HuH-7.5 (cell line): Measurements from ENCODE around the gene FAM219B.
"Not testable (repeated sequence)": the region's sequence is repeated elsewhere in the genome, so short reads cannot be mapped to it uniquely, and the experiment has no call there.

ENCODE experiments used
- DNase-seq: peaks from one replicate; pipeline ENCODE4 v3.0.0; 2011; ENCODE audit warnings: low spot score

The FAM219B gene

DNA sequence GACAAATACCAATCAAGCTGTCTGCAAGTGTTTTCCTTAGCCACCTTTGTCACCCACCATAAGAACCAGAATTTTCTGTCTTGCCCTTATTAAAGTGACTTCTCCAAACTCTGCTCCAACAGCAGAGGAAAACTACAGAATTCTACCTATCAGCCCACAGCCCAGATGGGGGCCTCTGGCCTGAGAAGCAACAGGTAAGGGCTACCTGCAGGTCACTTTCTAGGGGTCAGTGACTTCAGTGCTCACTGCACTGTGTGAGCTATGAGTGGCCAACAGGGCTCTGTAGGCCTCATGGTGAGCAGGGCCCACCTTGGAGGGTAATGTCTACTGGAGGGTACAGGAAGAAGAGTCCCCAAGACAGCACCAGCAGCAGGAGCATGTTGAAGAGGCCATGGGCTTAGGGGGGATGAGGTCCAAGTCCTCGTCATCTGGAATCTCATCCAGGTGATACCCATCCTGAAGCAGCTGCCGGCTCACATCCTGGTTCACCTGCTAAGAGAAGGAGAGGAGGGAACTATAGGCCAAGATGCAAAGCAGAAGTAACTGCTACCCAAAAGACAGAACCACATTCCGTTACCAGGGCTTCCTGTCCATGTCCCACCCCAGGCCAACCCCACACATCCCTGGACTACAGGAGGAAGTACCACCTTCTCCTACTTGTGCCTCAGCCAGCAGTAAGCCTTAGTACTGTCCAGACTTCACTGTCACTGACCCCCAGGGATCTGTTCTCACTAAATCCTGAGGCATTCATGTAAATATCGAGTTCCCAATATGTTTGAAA lies 4.2 kb downstream of the FAM219B start:
- no peak for DNase-seq

DNA sequence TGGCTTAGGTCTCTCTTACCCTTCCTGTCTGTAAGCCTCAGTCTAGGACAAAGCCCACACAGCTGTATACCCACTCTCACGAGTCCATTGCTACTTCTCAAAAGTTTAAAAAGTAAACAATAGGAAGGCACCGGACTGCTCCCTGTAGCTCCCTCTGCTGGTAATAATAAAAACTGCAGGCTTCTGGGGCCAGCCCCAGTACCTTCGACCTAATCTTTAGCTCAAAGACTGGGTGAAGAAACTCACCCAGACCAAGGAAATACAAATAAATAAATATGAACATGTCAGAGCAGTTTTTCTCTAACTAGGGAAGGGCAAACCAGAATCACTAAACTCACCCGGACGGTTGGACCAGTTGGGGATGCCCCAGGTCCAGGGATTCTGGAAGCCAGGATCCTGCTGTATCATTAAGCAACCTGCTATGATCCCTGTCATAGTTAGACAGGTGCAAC lies 5.0 kb downstream of the FAM219B start:
- DNase-seq, result peak; percentile 91

GRCh38 chr15:74897300-74897701 lies 9.3 kb downstream of the FAM219B start:
- DNase-seq, result no peak

DNA sequence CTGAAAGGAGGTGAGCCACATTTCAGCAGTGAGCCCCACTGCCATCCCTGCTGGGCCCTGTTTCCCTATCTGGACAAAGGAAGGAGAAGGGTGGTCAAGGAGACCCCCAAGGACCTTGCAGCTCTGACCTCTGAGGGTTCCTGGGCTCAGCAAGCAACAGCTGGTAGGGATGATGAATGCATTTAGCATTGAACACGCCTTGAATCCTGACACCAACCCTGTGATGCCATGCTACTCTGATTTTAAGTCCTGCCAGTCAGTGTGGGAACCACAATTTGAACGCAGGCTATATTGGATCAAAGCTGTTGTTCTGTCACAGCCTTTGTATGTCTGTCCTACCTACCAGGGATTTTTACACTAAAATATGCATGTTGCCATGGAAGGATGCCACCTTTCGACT lies 10.3 kb downstream of the FAM219B start:
- DNase-seq, result no peak

- DNase-seq, result no peak
Measured at GRCh38 chr15:74895830-74896229, 10.8 kb downstream of the FAM219B start.

- not testable (repeated sequence) for DNase-seq
Measured at GRCh38 chr15:74894383-74894782, 12.3 kb downstream of the FAM219B start.

DNA sequence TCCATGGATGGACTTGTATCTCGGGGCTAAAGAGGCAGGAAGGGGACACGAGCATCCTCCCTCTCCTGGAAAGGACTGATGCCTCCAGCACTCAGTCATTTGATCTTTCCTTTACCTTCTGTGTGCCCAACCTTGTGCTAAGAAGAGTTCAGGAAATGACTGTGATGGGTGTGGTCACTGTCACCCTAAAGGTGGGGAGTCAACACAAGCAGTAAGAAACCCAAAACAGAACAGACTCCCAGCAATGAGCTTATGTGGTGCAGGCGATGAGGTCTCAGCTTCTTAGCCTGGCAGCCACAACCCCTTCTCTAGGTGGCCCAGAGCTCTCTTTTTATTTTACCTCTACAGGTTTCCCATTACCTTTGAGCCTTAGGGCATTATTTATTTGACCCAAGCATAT lies 13.0 kb downstream of the FAM219B start:
- no peak for DNase-seq

DNA sequence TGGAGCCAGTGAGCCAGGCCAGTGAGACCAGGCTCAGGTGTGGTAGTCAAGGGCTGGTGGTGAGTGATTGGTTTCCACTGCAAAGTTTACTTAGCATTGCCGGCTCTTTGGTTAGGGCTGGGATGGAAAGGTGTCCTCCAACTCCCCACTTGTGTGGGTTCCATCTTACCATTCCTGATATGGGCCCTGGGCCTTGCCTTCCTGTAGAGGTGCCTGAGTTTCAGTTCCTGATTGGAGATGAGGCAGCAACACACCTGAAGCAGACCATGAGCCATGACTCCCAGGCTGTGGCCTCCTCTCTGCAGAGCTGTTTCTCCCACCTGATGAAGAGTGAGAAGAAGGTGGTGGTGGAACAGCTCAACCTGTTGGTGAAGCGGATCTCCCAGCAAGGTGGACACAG lies 13.7 kb downstream of the FAM219B start:
- DNase-seq, result no peak

DNA sequence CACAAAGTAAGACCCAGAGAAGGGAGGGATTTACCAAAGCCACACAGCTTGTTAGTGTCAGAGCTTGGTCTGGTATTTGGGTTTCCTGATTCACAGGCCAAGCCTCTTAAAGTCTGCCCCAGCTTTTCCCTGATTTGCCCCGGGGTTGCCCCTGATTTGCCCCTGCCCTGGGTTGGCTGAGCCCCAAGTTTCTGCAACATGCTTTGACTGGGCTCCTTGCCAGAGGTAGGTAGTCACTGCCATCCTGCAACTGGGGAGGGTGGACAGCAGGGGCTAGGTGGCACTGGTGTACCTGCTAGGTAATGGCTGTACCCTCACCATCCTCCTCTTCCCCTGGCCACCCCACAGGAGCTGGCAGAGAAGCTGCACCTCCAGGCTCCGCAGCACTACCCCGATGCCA lies 14.3 kb downstream of the FAM219B start:
- DNase-seq, result no peak

GRCh38 chr15:74891469-74891868 lies 15.2 kb downstream of the FAM219B start:
- no peak for DNase-seq

DNA sequence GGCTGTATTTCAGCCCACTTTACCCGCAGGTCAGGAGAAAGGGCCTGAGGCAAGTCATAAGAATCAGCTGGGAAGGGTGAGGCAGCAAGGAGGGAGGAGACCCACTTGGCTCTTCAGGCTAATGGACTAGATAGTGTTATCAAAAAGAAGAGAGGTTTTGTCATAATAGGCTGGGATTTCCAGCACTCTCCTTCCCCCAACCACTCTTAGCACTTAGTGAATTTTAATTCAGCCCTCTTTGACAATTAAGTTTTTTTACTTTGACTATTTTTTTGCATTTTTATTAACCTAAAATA lies 16.0 kb downstream of the FAM219B start:
- DNase-seq, result no peak

- DNase-seq, result peak; percentile 98
Measured at GRCh38 chr15:74889883-74890664, 16.6 kb downstream of the FAM219B start, which contains the start of gene MPI. Gene MPI, plus strand, starts transcription at chr15:74890042. Its CDS starts 32 bp downstream, at chr15:74890074.

DNA sequence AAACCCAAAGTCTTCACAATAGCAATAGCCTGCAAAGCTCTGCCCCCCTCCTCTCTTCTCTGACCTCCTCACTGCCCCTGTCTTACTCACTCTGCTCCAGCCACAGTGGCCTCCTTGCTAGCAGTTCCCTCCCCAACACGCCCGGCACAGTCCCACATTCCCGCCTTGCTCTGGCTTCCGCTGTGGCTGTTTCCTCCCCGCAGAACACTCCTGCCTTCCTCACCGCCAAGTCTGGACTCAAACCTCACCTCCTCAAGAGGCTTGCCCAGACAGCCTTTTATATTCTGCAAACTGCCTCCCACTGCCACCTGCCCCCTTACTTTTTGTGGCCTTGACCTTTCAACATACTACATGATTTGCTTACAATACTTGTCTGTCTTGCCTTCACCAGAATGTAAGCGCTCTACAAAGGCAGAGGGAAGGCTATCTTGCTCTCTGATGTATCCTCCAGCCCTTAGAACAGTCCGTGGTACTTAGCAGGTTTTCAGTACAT lies 17.2 kb downstream of the FAM219B start:
- no peak for DNase-seq

GRCh38 chr15:74888716-74889115 lies 17.9 kb downstream of the FAM219B start:
- no peak for DNase-seq

DNA sequence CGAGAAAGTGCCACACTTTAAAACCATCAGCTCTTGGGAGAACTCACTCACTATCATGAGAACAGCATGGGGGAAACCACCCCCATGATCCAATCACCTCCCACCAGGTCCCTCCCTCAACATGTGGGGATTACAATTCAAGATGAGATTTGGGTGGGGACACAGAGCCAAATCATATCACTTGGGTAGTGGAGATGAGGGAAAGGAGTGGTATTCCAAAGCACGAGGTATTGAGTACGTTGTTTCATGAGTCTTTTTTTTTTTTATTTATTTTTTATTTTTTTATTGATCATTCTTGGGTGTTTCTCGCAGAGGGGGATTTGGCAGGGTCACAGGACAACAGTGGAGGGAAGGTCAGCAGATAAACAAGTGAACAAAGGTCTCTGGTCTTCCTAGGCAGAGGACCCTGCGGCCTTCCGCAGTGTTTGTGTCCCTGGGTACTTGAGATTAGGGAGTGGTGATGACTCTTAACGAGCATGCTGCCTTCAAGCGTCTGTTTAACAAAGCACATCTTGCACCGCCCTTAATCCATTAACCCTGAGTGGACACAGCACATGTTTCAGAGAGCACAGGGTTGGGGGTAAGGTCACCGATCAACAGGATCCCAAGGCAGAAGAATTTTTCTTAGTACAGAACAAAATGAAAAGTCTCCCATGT lies 19.0 kb downstream of the FAM219B start:
- DNase-seq, result not testable (repeated sequence)

DNA sequence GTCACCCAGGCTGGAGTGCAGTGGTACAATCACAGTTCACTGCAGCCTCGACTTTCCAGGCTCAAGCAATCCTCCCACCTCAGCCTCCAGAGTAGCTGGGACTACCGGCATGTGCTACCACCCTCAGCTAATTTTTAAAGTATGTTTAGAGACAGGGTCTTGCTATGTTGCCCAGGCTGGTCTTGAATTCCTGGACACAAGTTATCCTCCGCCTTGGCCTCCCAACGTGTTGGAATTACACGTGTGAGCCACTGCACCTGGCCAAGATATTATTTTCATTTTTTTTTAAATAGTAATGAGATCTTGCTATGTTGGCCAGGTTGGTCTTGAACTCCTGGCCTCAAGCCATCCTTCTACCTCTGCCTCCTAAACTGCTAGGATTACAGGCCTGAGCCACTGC lies 21.2 kb downstream of the FAM219B start:
- DNase-seq, result no peak

DNA sequence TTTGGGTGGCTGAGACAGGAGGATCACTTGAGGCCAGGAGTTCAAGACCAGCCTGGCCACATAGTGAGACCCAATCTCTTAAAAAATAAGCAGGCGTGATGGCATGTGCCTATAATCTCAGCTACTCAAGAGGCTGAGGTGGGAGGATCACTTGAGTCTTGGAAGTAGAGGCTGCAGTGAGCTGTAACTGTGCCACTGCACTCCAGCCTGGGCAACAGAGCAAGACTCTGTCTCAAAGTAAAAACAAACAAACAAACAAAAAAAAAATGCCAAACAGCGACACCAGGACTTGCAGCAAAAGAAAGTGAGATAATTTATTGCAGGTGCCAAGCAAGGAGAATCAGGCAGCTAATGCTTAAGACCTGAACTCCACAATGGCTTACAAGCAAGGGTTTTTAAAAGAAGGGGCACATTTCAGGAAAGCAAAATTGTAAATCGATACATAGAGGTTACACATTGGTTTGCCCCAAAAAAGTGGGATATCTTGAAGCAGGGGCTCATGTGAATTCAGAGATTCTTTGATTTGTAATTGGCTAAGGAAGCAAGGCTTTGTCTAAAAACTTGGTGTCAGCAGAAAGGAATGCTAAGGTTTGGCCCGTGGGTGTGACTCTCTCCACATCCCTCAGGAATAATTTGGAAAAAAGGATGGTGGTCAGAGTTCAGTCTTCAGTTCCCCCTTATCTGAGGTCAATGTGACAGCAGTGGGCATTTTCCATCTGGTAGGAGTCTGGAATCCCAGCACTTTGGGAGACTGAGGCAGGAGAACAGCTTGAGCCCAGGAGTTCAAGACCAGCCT lies 22.0 kb downstream of the FAM219B start:
- DNase-seq, result no peak

- no peak for DNase-seq
Measured at GRCh38 chr15:74882528-74882927, 24.1 kb downstream of the FAM219B start.

- no peak for DNase-seq
Measured at GRCh38 chr15:74878273-74878672, 28.4 kb downstream of the FAM219B start.

DNA sequence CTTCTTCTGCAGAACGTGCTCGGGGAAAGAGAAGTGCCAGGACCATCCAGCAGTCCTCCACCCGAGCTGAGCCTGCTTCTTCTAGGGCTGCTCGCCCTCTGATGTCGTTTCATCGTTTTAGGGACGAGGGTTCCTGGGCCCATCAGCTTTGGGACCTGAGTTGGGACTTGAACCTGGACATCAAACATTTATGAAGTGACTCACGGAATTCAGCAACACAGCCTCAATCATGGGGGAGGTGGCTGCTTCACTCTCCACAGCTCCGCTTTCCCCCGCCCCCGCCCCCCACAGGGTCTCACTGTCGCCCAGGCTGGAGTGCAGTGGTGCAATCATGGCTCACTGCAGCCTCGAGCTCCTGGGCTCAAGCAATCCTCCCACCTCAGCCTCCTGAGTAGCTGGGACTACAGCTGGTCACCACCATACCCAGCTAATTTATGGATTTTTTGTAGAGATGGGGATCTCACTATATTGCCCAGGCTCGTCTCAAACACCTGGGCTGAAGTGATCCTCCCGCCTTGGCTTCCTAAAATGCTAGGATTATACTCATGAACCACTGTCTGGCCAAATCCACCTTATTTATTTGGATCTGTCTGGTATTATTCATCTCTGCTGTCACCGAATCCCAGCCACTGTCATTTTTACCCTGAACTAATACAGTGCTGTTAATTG lies 32.8 kb downstream of the FAM219B start:
- peak; percentile 68 for DNase-seq

- DNase-seq, result peak; percentile 98
Measured at GRCh38 chr15:74873036-74873755, 33.5 kb downstream of the FAM219B start, which contains the start of gene SCAMP2. Gene SCAMP2, minus strand, starts transcription at chr15:74873365. Its CDS starts 110 bp downstream, at chr15:74873255.
